OCI-LY3 (cell line): Measurements from ENCODE around the gene TFDP1.

Experiments used
- CTCF ChIP-seq: fragments of 200-600, 300-600 bp; sonication (generic); IDR thresholded peaks from 2 replicates; pipeline ENCODE4 v1.5.1; 2014; ENCODE audit warnings: antibody characterized with exemption, low read length, low read depth
- EZH2phosphoT487 ChIP-seq: fragments of 200-600 bp; shearing (Covaris generic); IDR thresholded peaks from 2 replicates; pipeline ENCODE4 v1.6.1; 2018; ENCODE audit warnings: antibody characterized with exemption, mixed run types, low read depth

- TF ChIP-seq CTCF (no peak), EZH2phosphoT487 (no peak)
Observed at GRCh38 chr13:113668491-113668971, 84.0 kb downstream of the TFDP1 start.
